ENCODE results near the gene CHST12.
A peak's percentile ranks its signal among the peaks of the same experiment; 100 is the strongest.
"Not testable (repeated sequence)": the region's sequence is repeated elsewhere in the genome, so short reads cannot be mapped to it uniquely, and the experiment has no call there.

Gene CHST12

DNA sequence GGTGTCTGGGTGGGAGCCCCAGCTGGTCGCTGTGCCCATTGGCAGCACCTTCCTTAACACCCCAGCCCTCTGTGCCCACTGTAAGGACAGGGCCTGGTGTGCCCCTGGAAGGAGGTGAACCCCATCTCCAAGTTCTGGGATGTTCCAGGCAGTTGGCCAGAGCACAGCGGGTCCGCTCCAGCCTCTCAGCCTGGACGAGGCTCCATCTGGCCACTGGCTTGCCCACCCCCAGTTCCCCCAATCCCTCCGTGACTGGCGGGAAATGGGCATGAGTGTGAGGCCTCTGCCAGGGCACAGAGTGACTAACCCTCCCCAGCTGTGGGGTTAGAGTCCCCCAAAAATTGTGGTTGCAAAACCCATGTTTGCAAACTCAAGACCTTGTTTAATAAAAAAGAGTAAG, 57.2 kb downstream of the CHST12 start:
- no peak for DNase-seq (ENCODE audit: low spot score)

GRCh38 chr7:2461268-2462026, 58.0 kb downstream of the CHST12 start:
- DNase-seq (ENCODE audit: low spot score), result no peak

GRCh38 chr7:2462731-2463130, 59.3 kb downstream of the CHST12 start:
- no peak for DNase-seq (ENCODE audit: low spot score)

- no peak for DNase-seq (ENCODE audit: low spot score)
These were observed 62.5 kb downstream of the CHST12 start for GRCh38 chr7:2465928-2466327.

DNA sequence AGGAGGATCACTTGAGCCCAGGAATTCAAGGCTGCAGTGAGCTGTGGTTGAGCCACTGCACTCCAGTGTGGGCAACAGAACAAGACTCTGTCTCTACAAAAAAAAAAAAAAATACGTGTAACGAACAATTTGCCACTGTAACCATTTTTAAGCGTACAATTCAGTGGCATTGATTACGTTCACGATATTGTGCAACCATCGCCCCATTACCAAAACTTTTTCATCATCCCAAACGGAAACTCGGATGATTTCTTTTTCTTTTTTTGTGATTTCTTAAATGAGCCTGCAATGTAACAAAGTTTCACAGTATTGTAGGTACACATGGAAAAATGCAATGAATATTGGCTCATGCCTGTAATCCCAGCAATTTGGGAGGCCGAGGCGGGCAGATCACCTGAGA, 63.3 kb downstream of the CHST12 start:
- no peak for DNase-seq (ENCODE audit: low spot score)

DNA sequence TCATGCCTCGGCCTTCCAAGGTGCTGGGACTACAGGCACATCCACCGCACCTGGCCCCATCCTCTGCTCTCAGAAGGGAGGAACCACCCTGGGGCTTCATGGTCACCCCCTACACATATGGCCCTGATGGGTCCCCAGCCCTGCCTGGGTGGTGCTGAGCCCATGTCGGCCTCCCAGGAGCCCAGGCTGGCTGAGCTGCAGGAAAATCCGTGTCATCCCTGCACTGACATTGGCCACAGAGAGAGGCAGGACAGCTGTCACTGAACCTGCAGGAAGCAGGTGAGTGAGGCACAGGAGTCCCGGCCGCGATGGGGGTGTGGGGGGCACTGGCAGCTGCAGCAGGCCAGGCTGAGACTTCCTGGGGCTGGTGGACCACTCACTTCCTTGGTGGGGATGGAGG, 64.8 kb downstream of the CHST12 start:
- DNase-seq (ENCODE audit: low spot score), result no peak

DNA sequence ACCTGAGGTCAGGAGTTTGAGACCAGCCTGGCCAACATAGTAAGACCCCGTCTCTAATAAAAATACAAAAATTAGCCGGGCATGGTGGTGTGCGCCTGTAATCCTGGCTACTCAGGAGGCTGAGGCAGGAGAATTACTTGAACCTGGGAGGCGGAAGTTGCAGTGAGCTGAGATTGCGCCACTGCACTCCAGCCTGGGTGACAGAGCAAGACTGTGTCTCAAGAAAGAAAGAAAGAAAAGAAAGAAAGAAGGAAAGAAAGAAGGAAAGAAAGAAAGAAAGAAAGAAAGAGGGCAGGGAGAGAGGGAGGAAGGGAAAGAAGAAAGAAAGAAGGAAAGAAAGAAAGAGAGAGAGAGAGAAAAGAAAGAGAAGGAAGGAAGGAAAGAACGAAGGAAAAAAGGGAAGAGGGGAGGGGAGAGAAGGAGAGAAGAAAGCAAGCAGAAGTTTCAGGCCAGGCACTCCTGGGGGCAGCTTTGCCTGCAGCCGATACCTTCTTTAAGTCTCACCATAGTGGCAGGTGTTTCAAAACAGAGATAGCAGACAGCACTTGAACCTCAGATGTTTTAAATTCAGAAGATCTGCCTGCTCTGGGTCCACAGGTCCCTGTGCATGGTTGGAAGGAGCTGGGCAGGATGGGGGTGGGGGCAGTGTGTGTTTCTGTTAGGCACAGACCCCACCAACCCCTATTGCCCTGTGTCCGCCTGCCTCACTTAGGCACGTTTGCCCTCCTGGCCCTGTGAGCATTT, 66.2 kb downstream of the CHST12 start:
- not testable (repeated sequence) for DNase-seq (ENCODE audit: low spot score)

GRCh38 chr7:2470204-2471021, 67.0 kb downstream of the CHST12 start:
- DNase-seq (ENCODE audit: low spot score), result no peak

DNA sequence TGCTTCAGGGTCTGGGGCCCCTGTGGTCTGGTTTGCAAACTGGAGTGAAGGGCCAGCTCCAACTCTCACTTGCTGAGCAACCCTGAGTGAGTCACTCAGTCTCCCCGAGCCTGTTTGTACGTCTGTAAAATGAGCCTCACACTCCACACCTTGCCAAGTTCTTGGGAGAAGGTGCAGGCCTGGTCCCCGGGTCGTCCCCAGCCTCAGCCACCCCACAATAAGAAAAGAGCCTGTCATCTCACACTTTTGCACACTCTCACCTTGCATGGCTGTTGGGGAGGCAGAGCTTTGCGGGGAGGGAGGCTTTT, 67.6 kb downstream of the CHST12 start:
- DNase-seq (ENCODE audit: low spot score), result no peak

DNA sequence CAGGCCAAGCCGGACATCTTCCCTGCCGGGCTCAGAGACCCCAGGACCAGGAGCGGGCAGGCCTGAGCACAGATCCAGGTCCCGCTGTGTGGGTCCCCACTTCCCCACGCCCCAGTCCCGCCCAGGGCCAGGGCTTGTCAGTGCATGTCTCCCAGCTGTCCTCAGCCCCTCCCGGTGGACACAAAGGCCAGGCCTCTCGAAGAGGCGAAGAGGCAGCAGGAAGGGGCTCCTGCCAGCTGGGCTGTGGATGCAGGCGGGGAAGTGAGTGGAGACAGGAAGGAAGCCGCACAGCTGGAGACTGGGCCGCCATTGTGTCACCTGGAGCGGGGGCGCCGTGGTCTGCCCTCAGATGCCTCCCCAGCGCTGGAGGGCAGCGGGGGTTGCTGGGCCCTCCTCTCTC, 68.0 kb downstream of the CHST12 start:
- DNase-seq (ENCODE audit: low spot score), result no peak

DNA sequence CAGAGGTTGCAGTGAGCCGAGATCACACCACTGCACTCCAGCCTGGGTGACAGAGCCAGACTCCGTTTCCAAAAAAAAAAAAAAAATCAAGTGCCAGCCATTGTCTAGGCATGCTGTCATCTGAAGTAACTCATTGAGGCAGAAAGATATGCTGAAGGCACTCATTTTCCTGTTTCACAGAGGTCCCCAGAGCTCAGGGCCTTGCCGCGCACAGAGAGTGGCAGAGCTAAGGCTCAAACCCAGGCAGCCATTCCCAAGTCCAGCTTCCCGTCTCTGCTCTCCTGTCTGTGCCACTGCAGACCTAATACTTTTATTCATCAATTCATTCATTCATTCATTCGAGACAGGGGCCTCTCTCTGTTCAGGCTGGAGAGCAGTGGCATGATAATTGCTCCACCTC, 69.3 kb downstream of the CHST12 start:
- no peak for DNase-seq (ENCODE audit: low spot score)

- no peak for DNase-seq (ENCODE audit: low spot score)
These were observed 70.2 kb downstream of the CHST12 start for GRCh38 chr7:2473496-2474180.

DNA sequence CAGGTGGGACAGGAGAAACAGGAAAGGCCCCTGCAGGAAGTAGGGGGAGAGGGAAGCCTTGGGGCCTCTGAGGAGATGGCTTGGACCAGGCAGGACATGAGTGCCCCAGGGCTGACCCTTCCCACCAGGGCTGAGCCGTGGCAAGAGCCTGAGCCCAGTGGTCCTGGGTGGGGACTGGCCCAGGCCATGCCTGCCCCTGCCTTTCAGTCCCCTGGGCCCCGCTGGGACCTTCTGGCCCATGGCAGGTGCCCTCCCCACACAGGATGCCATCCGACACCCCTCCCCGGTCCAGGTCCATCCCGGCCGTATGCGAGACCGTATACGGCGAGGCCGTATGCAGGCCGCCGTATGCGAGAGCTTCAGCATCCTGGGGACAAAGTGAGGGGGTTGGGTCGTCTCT, 70.8 kb downstream of the CHST12 start:
- DNase-seq (ENCODE audit: low spot score), result no peak

- no peak for DNase-seq (ENCODE audit: low spot score)
These were observed 71.6 kb downstream of the CHST12 start for GRCh38 chr7:2474813-2475677.

- DNase-seq (ENCODE audit: low spot score), result no peak
These were observed 72.2 kb downstream of the CHST12 start for GRCh38 chr7:2475678-2476015.

DNA sequence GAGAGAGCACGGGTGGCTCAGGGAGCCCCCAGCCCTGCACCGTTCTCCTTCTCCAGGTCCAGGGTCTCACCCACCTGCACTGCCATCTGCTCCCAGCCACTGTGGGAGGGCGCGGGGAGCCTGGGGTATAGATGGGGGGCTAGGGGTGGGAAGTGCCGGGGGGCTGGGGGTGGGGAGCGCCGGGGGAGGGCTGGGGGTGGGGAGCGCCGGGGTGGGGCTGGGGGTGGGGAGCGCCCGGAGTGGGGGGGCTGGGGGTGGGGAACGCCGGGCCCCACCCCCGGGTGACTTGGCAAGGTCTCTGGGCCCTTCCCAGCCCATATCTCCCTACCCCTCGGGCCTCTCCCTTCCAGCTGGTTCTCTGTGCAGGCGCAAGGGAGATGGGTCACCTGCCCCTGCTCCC, 72.9 kb downstream of the CHST12 start, which contains the start of gene GRIFIN:
GRIFIN (minus strand) TSS at position 101 of the 400 bp plus-strand sequence; CDS start at position 86, 15 bp downstream.
- DNase-seq (ENCODE audit: low spot score), result no peak

DNA sequence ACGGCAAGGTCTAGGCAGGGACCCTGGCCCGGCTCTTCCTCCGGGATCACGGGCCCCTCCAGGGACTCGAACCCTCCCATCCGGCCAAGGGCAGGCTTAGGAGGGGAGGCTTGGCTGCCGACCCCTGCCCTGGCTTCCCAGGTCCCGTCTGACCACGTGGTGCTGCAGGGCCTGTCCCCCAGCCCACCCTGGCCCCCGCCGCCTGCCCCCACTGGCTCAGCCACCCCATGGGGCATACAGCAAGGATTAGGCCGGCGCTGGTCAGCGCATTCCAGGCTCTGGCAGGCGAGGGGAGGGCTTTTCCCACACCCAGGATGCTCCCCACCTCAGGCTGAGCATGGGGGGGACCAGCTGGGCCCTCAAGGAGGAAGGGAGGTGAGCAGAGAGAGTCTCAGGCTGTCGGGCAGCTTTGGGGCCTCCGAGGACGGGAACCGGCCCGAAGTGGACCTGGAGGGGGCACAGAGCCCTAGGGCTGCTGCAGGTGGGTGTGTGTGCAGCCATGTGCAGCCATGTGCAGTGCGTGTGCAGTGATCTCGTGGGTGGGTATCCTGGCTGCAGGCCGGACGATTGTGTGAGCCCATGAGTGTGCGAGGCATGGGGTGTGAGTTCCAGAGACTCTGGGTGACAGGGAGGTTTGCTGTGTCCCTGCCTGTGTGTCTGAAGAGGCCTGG, 73.5 kb downstream of the CHST12 start:
- DNase-seq (ENCODE audit: low spot score), result no peak

- DNase-seq (ENCODE audit: low spot score), result peak; percentile 63
These were observed 74.3 kb downstream of the CHST12 start for GRCh38 chr7:2477447-2478398.

- no peak for DNase-seq (ENCODE audit: low spot score)
These were observed 75.0 kb downstream of the CHST12 start for GRCh38 chr7:2478399-2478785.

DNA sequence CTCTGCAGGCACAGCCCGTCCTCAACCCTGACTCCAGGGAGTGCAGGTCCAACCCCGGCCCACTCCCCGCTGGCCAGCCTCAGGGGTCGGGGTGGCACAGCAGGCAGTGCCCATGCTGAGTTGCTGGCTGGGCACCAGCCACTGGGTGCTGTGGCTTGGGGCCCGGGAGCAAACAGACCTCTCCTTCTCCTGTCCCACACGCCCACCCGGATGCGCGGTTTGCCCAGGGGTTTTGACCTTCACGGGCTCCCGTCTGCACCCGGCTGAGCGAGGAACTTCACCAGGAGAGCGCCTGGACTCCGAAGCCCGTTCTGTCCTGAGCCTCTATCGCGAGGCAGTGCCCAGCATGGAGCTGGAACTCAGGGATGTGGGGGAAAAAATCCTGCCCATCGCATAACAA, 75.4 kb downstream of the CHST12 start:
- no peak for DNase-seq (ENCODE audit: low spot score)

Measured in CD4-positive, alpha-beta T cell treated with Interleukin-2 at 100 ng/mL for 4 hours (primary cell).